GM10847 (cell line): ENCODE data around the gene ALAD.

ENCODE experiments used
- POLR2A ChIP-seq: IDR thresholded peaks from 2 replicates; pipeline ENCODE4 v1.6.1; 2011; ENCODE audit not compliant: insufficient read length; ENCODE audit errors: extremely low read depth

Gene ALAD

DNA sequence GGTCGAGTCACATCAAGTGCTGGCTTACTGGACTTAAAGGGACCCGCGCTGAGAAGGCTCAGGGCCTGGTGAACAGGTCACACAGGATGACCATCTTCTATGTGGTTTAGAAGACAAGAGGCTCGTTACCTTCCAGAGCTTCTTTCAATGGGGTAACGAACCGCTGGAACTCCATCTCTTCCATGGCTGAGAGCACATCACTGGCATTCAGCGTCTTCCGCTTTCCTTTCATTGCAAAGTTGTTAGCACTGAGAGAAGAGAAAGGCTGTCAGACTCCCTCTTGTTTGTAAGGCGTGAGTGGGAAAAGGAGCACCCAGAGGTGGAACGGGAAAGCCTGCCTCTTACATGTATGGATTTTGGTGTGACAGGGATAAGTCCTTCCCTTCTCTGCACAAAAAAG, 8.4 kb upstream of the ALAD start:
- no peak for TF ChIP-seq POLR2A

DNA sequence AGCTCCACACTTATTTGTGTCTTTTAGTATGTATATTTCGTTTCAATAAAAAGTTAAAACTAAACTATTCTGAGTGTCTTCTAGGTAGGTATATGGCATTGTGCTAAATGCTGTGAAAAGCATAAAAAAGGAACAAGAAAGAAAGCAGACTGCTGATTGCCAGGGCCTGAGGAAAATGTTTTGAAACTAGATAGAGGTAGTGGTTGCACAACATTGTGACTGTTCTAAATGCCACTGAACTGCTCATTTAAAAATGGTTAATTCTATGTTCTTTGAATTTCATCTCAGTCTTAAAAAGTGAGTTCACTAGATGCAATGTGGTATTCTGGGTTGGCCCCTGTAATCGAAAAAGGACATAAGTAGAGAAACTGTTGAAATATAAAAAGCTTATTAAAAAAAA, 2.6 kb upstream of the ALAD start:
- TF ChIP-seq POLR2A, result no peak

DNA sequence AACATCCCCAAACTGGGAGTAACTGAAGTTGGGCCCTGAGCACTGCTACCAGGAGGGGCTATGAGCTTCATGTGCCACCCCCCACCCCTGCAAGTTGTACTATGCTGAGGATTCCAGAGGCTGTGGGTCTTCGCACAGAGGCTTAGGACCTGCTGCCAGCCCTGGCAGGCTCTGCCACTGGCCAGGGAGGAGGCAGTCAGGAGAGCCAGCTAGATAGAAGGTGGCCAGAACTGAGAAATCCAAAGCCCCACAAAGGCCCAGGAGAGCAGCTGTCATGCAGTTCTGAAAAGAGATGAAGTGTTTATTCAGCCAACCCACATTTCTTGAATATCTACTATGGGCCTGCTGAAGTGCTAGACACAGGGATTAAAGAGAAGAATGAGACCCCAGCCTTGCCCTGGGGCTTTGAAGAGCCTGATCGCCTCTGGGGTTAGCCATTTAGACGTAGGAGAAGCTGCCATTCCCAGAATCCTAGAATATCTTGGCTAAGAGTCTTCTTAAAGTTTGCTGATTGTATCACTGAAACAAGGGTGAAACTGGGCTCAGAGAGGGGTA, 1.4 kb downstream of the ALAD start:
- no peak for TF ChIP-seq POLR2A

GRCh38 chr9:113398796-113399195, 2.3 kb downstream of the ALAD start:
- no peak for TF ChIP-seq POLR2A

DNA sequence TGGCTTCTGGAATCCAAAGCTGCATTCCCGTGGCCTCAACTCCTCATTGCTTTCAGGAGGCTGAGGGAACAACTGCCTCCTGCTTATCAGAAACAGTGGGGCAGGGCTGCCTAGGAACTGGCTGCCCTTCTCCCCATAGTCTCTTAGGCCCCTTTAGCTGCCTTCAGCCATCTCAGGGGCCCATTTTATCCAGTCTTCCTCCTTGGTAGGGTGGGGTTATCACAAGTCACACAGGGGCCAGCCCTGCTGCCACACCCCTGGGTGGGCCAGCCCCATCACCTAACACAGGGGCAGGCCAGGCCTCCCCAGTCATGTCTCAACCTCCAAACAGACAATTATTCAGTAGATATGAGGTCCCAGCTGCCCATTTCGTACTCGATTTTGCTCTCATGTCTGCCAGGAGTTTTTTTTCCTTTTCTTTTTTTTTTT, 3.9 kb downstream of the ALAD start:
- TF ChIP-seq POLR2A, result no peak

GRCh38 chr9:113395000-113395861, 5.9 kb downstream of the ALAD start:
- no peak for TF ChIP-seq POLR2A

DNA sequence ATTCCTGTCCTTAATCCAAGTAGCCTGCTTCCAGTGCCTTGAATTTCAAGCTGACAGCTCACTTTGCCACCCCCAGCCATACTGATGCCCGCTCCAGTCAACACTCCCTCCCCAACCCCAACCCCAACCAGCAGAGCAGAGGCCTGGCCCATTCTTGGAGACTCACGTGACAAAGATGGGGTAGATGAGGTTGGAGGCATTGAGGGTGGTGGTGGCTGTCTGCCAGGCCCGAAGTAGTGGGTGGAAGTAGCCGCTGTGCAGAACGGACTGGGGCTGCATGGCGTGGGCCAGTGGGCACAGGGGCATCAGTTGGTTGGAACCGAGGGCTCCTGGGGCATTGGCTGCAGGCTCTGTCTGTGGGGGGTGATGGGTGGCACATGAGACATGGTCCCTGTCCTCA, 7.8 kb downstream of the ALAD start:
- no peak for TF ChIP-seq POLR2A

- no peak for TF ChIP-seq POLR2A
Observed at GRCh38 chr9:113391917-113392316, 9.2 kb downstream of the ALAD start.

GRCh38 chr9:113390192-113390960, 10.7 kb downstream of the ALAD start:
- no peak for TF ChIP-seq POLR2A

DNA sequence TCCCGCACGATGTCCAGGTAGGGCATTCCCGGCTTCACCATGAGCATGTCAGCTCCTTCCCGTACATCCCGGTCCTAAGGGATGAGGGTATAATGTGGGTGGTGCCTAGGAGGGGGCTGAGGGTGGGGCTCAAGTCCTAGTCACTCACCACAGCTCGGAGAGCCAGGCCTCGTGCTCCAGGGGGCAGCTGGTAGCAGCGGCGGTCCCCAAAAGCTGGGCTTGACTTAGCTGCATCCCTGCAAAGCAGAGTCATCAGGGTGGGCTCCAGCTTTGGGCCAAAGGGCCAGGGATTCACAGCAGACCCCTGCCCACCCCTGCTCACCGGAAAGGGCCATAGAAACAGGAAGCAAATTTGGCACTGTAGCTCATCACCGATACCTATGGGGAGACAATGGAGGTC, 11.6 kb downstream of the ALAD start:
- TF ChIP-seq POLR2A, result no peak

- no peak for TF ChIP-seq POLR2A
Observed at GRCh38 chr9:113388833-113389232, 12.3 kb downstream of the ALAD start.

GRCh38 chr9:113387560-113388230, 13.4 kb downstream of the ALAD start:
- TF ChIP-seq POLR2A, result no peak

- no peak for TF ChIP-seq POLR2A
Observed at GRCh38 chr9:113386571-113387393, 14.3 kb downstream of the ALAD start.

GRCh38 chr9:113381909-113382411, 19.1 kb downstream of the ALAD start:
- no peak for TF ChIP-seq POLR2A
